HCT116 (cell line): ENCODE measurements around the gene NIBAN1. TPM values are rescaled to one million over a fixed set of nuclear protein-coding genes. Genes with fewer than 3 reads are reported as not detected.
A peak's percentile ranks its signal among the peaks of the same experiment; 100 is the strongest.

ENCODE experiments used
- ATAC-seq: fragments of 200-7000 bp; cut with Tn5 transposase; 2 replicates; pipeline ENCODE4 v1.9.1; 2020; ENCODE audit warnings: mild to moderate bottlenecking, moderate library complexity
- BruUV-seq: library from RNA; stranded (reverse); fragments of 400-500 nt; replicated peaks from 2 replicates; lab custom pipeline; 2021; lab: Mats Ljungman, UMichigan
- CTCF ChIA-PET: fragments of 300-600 bp; sonication (Branson Sonifier 250); formaldehyde crosslinking; loops from one replicate; lab custom pipeline; 2021; ENCODE audit warnings: antibody characterized with exemption; lab: Charles Lee
- POLR2A ChIA-PET: fragments of 300-600, 350-600 bp; sonication (Branson Sonifier 250); formaldehyde crosslinking; loops from one replicate; lab custom pipeline; 2021; ENCODE audit warnings: antibody characterized with exemption; lab: Charles Lee
- RAD21 ChIA-PET, 2 experiments: fragments of 300-600 bp; sonication (Branson Sonifier 250); formaldehyde crosslinking; loops; one replicate each; lab custom pipeline; 2023; ENCODE audit warnings: low total read pairs in 2 of 2; ENCODE audit not compliant: uncharacterized antibody in 2 of 2, unreplicated experiment in 2 of 2, low non-redundant PET in 1 of 2; lab: Charles Lee
- DNase-seq: peaks from one replicate; pipeline ENCODE4 v3.0.0-alpha.2; 2010; ENCODE audit warnings: low read depth, low spot score
- H2AFZ ChIP-seq: fragments of 200-600 bp; shearing (Covaris generic), sonication (generic); 2 replicates; pipeline ENCODE4 v1.6.1; 2017; ENCODE audit warnings: low read depth, mixed run types, mixed read lengths, antibody characterized with exemption, low read length; ENCODE audit not compliant: poor library complexity, severe bottlenecking
- H3K27ac ChIP-seq: 2 replicates; pipeline ENCODE4 v1.5.1; 2012; ENCODE audit warnings: low read depth, low read length
- H3K27me3 ChIP-seq: fragments of 200-600 bp; sonication (generic); 2 replicates; pipeline ENCODE4 v1.6.1; 2016; ENCODE audit warnings: mixed run types, low read length, mixed read lengths; ENCODE audit not compliant: insufficient read depth
- H3K36me3 ChIP-seq, 2 experiments: fragments of 200-500 bp in 1 of 2; fragments of 200-600 bp in 1 of 2; sonication (Bioruptor generic) in 1 of 2; sonication (generic) in 1 of 2; 2 replicates each; pipeline versions ENCODE4 v1.5.1 to v1.6.1; 2014 to 2016; ENCODE audit warnings: low read length in 2 of 2, inconsistent platforms in 1 of 2, mixed read lengths in 1 of 2, mixed run types in 1 of 2; ENCODE audit not compliant: insufficient read depth in 2 of 2, control insufficient read depth in 1 of 2
- H3K4me1 ChIP-seq, 2 experiments: fragments of 200-600 bp in 1 of 2; sonication (generic) in 1 of 2; 2 replicates each; pipeline versions ENCODE4 v1.5.1 to v1.6.1; 2012 to 2017; ENCODE audit warnings: low read length in 2 of 2, inconsistent platforms in 1 of 2, mild to moderate bottlenecking in 1 of 2, mixed read lengths in 1 of 2, mixed run types in 1 of 2, moderate library complexity in 1 of 2; ENCODE audit not compliant: insufficient read depth in 2 of 2, control insufficient read depth in 1 of 2
- H3K4me2 ChIP-seq: fragments of 200-600 bp; sonication (generic); 2 replicates; pipeline ENCODE4 v1.6.1; 2017; ENCODE audit warnings: mixed run types, low read length, mixed read lengths
- H3K4me3 ChIP-seq, 2 experiments: fragments of 200-600 bp in 1 of 2; sonication (generic) in 1 of 2; replicated peaks in 1 of 2; 2 replicates each; pipeline ENCODE4 v1.5.1; 2011 to 2016; ENCODE audit warnings: low read length in 2 of 2, control low read depth in 1 of 2, low read depth in 1 of 2, mild to moderate bottlenecking in 1 of 2, mixed read lengths in 1 of 2, mixed run types in 1 of 2
- H3K79me2 ChIP-seq: fragments of 200-600 bp; sonication (generic); 2 replicates; pipeline ENCODE4 v1.6.1; 2017; ENCODE audit warnings: mild to moderate bottlenecking, mixed run types, low read length, moderate library complexity, mixed read lengths; ENCODE audit not compliant: insufficient read depth
- H3K9ac ChIP-seq: fragments of 200-600 bp; sonication (generic); 2 replicates; pipeline ENCODE4 v1.6.1; 2016; ENCODE audit warnings: low read length, mixed read lengths
- H3K9me2 ChIP-seq: fragments of 200-600 bp; sonication (generic), shearing (Covaris generic); 2 replicates; pipeline ENCODE4 v1.6.1; 2017; ENCODE audit warnings: mixed run types, mild to moderate bottlenecking, moderate library complexity; ENCODE audit not compliant: insufficient read depth
- H3K9me3 ChIP-seq, 2 experiments: fragments of 200-500 bp in 1 of 2; fragments of 200-600 bp in 1 of 2; sonication (Bioruptor generic) in 1 of 2; sonication (generic) in 1 of 2; 2 replicates each; pipeline ENCODE4 v1.6.1; 2014 to 2017; ENCODE audit warnings: low read length in 2 of 2, mixed read lengths in 2 of 2, inconsistent platforms in 1 of 2, low read depth in 1 of 2, mild to moderate bottlenecking in 1 of 2, mixed run types in 1 of 2, moderate library complexity in 1 of 2; ENCODE audit not compliant: control insufficient read depth in 1 of 2, insufficient read depth in 1 of 2
- H4K20me1 ChIP-seq: fragments of 200-600 bp; sonication (generic), shearing (Covaris generic); 2 replicates; pipeline ENCODE4 v1.6.1; 2017; ENCODE audit warnings: mixed run types, mild to moderate bottlenecking, moderate library complexity; ENCODE audit not compliant: insufficient read depth
- CBX3 ChIP-seq: IDR thresholded peaks from 2 replicates; pipeline ENCODE4 v1.6.1; 2012; ENCODE audit warnings: low read depth
- CEBPB ChIP-seq: IDR thresholded peaks from 2 replicates; pipeline ENCODE4 v1.6.1; 2012; ENCODE audit warnings: low read depth
- JUND ChIP-seq: IDR thresholded peaks from 2 replicates; pipeline ENCODE4 v1.6.1; 2012
- SIN3A ChIP-seq: IDR thresholded peaks from 2 replicates; pipeline ENCODE4 v1.6.1; 2012; ENCODE audit warnings: low read depth
- ZFX ChIP-seq: fragments of 450-650 bp; IDR thresholded peaks from 2 replicates; pipeline ENCODE4 v1.6.1; 2017
- intact Hi-C: fragments of 100-400 bp; cut with micrococcal nuclease; formaldehyde crosslinking; loops from 2 replicates; pipeline ENCODE4 v1.10.0; 2022
- total RNA-seq: library from RNA; stranded (reverse); gene quantifications from one replicate; pipeline ENCODE4 v1.2.1, GENCODE V29; 2021; ENCODE audit not compliant: unreplicated experiment
- TF ChIP-seq, protein P1 (sequence below): IDR thresholded peaks from 2 replicates; pipeline ENCODE4 v1.6.1; 2012
- TF ChIP-seq, protein P2 (sequence below): IDR thresholded peaks from 2 replicates; pipeline ENCODE4 v1.6.1; 2012; ENCODE audit warnings: low read depth

The NIBAN1 gene
- total RNA-seq, 1 experiment from 2014 or later: 10.3 TPM

DNA sequence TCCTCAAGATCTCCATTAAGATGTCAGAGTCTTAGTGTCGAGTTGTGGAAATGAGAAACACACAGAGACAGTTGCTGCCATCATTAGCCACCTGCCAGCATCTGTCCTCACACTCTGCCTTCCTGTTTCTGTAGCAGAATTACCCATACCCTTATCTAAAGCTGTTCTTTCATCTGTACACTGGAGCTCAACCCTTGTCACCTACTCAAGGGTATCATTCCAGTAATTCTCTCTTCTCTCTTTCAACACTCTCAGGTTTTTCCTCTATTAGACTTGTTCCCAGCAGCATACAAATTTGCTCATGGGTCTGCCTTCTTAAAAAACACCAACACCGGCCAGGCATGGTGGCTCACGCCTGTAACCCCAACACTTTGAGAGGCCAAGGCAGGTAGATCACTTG is 43.7 kb upstream of the NIBAN1 start:
- Histone ChIP-seq H3K27ac (no peak overlapping the region), H4K20me1 (no peaks in the 10 kb centered on the region), H2AFZ (peak overlapping the region; percentile 81), H3K36me3 (no peaks in the 10 kb centered on the region), H3K9me3 (no peaks in the 10 kb centered on the region), H3K4me3 (no peak overlapping the region), H3K27me3 (no peaks in the 10 kb centered on the region), H3K79me2 (no peaks in the 10 kb centered on the region), H3K9me2 (no peaks in the 10 kb centered on the region), H3K9ac (no peak overlapping the region), H3K4me2 (peak overlapping the region; percentile 54; the same call in 1 of the 2 replicates), H3K4me1 (peaks cover 11 to 20% of the 10 kb centered on the region in 2 experiments)
- ChIA-PET RAD21 (no interaction called here), POLR2A (interaction anchor here (1.1 kb wide), 1 partner anchor 80 kb away, joined by 3 read pairs; no protein-coding TSS in a partner anchor), CTCF (interaction anchor here (0.7 kb wide), 1 partner anchor 354 kb away, joined by 3 read pairs; no protein-coding TSS in a partner anchor)
- no TSS peak for BruUV-seq
- intact Hi-C loops: no loop called here
- TF ChIP-seq CEBPB (no peak), ZFX (no peak), SIN3A (no peak), CBX3 (no peak), JUND (no peak)
- TF ChIP-seq, protein P1, sequence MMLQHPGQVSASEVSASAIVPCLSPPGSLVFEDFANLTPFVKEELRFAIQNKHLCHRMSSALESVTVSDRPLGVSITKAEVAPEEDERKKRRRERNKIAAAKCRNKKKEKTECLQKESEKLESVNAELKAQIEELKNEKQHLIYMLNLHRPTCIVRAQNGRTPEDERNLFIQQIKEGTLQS: no peak
- TF ChIP-seq, protein P2, sequence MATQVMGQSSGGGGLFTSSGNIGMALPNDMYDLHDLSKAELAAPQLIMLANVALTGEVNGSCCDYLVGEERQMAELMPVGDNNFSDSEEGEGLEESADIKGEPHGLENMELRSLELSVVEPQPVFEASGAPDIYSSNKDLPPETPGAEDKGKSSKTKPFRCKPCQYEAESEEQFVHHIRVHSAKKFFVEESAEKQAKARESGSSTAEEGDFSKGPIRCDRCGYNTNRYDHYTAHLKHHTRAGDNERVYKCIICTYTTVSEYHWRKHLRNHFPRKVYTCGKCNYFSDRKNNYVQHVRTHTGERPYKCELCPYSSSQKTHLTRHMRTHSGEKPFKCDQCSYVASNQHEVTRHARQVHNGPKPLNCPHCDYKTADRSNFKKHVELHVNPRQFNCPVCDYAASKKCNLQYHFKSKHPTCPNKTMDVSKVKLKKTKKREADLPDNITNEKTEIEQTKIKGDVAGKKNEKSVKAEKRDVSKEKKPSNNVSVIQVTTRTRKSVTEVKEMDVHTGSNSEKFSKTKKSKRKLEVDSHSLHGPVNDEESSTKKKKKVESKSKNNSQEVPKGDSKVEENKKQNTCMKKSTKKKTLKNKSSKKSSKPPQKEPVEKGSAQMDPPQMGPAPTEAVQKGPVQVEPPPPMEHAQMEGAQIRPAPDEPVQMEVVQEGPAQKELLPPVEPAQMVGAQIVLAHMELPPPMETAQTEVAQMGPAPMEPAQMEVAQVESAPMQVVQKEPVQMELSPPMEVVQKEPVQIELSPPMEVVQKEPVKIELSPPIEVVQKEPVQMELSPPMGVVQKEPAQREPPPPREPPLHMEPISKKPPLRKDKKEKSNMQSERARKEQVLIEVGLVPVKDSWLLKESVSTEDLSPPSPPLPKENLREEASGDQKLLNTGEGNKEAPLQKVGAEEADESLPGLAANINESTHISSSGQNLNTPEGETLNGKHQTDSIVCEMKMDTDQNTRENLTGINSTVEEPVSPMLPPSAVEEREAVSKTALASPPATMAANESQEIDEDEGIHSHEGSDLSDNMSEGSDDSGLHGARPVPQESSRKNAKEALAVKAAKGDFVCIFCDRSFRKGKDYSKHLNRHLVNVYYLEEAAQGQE: no peak
- no peak for DNase-seq
- ATAC-seq: no peak
